ENCODE measurements around the gene TPI1.

TPI1 gene

GRCh38 chr12:6867413-6868210 lies at the start of gene TPI1:
TSS of gene TPI1 (plus strand) at chr12:6867531. CDS start at chr12:6867567, 36 bp downstream.
- DNase-seq: peak; percentile 92

GRCh38 chr12:6817662-6818157 lies 49.6 kb upstream of the TPI1 start:
- no peak for DNase-seq

GRCh38 chr12:6818222-6818621 lies 49.1 kb upstream of the TPI1 start:
- DNase-seq: no peak

- DNase-seq: no peak
Measured at GRCh38 chr12:6818645-6819044, 48.7 kb upstream of the TPI1 start.

- no peak for DNase-seq
Measured at GRCh38 chr12:6819106-6820030, 48.0 kb upstream of the TPI1 start.

GRCh38 chr12:6820166-6820565 lies 47.2 kb upstream of the TPI1 start:
- DNase-seq: no peak

- DNase-seq: peak; percentile 57
Measured at GRCh38 chr12:6821591-6822425, 45.5 kb upstream of the TPI1 start, which contains the start of gene GPR162. TSS of gene GPR162 (plus strand) at chr12:6821821. CDS start at chr12:6823899, 2,078 bp downstream.

- DNase-seq: no peak
Measured at GRCh38 chr12:6822426-6823135, 44.8 kb upstream of the TPI1 start.

- DNase-seq: no peak
Measured at GRCh38 chr12:6823182-6824084, 43.9 kb upstream of the TPI1 start.

- no peak for DNase-seq
Measured at GRCh38 chr12:6824085-6824775, 43.1 kb upstream of the TPI1 start.

- DNase-seq: no peak
Measured at GRCh38 chr12:6824901-6825381, 42.4 kb upstream of the TPI1 start.

GRCh38 chr12:6825398-6826124 lies 41.8 kb upstream of the TPI1 start:
- peak; percentile 88 for DNase-seq

- DNase-seq: no peak
Measured at GRCh38 chr12:6826125-6826733, 41.1 kb upstream of the TPI1 start.

- no peak for DNase-seq
Measured at GRCh38 chr12:6826734-6827436, 40.4 kb upstream of the TPI1 start.

GRCh38 chr12:6827437-6827911 lies 39.9 kb upstream of the TPI1 start:
- DNase-seq: peak; percentile 66

GRCh38 chr12:6827982-6828780 lies 39.1 kb upstream of the TPI1 start, which contains the start of gene P3H3:
TSS of gene P3H3 (plus strand) at chr12:6828407. CDS start at chr12:6828441, 34 bp downstream.
- DNase-seq: peak; percentile 28

Data from hematopoietic multipotent progenitor cell treated with erythropoietin and hydrocortisone succinate and interleukin-3 and kit ligand, for 4 days (in vitro differentiated cells).